DND-41 (cell line): Measurements from ENCODE around the gene CLCN2.

Source experiments
- ATAC-seq: fragments of 200-7000 bp; cut with Tn5 transposase; 3 replicates; pipeline ENCODE4 v1.9.1; 2021; ENCODE audit warnings: low read depth; ENCODE audit not compliant: insufficient read depth
- DNase-seq: peaks from one replicate; pipeline ENCODE4 v3.0.0-alpha.2; 2020
- H2AFZ ChIP-seq: 2 replicates; pipeline ENCODE4 v1.6.0; 2012; ENCODE audit warnings: low read depth, low read length
- H3K27ac ChIP-seq: 2 replicates; pipeline ENCODE4 v1.5.1; 2012; ENCODE audit warnings: low read length, inconsistent platforms
- H3K27me3 ChIP-seq: fragments of 200-600 bp; sonication (generic); 2 replicates; pipeline ENCODE4 v1.6.0; 2012; ENCODE audit warnings: low read length, mild to moderate bottlenecking, inconsistent platforms; ENCODE audit not compliant: insufficient read depth, poor library complexity
- H3K36me3 ChIP-seq: 2 replicates; pipeline ENCODE4 v1.5.1; 2012; ENCODE audit warnings: low read length, inconsistent platforms; ENCODE audit not compliant: insufficient read depth
- H3K4me1 ChIP-seq: 2 replicates; pipeline ENCODE4 v1.5.1; 2012; ENCODE audit warnings: mild to moderate bottlenecking, low read length; ENCODE audit not compliant: insufficient read depth
- H3K4me2 ChIP-seq: 2 replicates; pipeline ENCODE4 v1.6.0; 2012; ENCODE audit warnings: mild to moderate bottlenecking, moderate library complexity, low read length, inconsistent platforms; ENCODE audit not compliant: insufficient read depth
- H3K4me3 ChIP-seq, 2 experiments: fragments of 200-600 bp in 1 of 2; shearing (Covaris generic) in 1 of 2; 2 replicates each; pipeline ENCODE4 v1.5.1; 2012 to 2016; ENCODE audit warnings: inconsistent platforms in 2 of 2, low read length in 2 of 2, mild to moderate bottlenecking in 2 of 2, low read depth in 1 of 2, moderate library complexity in 1 of 2
- H3K79me2 ChIP-seq: 2 replicates; pipeline ENCODE4 v1.6.0; 2012; ENCODE audit warnings: low read length, inconsistent platforms; ENCODE audit not compliant: insufficient read depth
- H3K9ac ChIP-seq: 2 replicates; pipeline ENCODE4 v1.6.0; 2012; ENCODE audit warnings: low read depth, mild to moderate bottlenecking, inconsistent platforms, low read length, moderate library complexity
- H3K9me3 ChIP-seq: 2 replicates; pipeline ENCODE4 v1.5.1; 2012; ENCODE audit warnings: low read length, moderate library complexity, mild to moderate bottlenecking, inconsistent platforms; ENCODE audit not compliant: insufficient read depth, severe bottlenecking
- H4K20me1 ChIP-seq: 2 replicates; pipeline ENCODE4 v1.6.0; 2012; ENCODE audit warnings: low read length; ENCODE audit not compliant: insufficient read depth
- EZH2 ChIP-seq: IDR thresholded peaks from 3 replicates; pipeline ENCODE4 v1.6.1; 2012; ENCODE audit warnings: borderline replicate concordance, low read depth, mild to moderate bottlenecking, moderate library complexity, low read length, inconsistent platforms; ENCODE audit not compliant: severe bottlenecking
- TF ChIP-seq, protein P1 (sequence below): IDR thresholded peaks from 2 replicates; pipeline ENCODE4 v1.5.1; 2012; ENCODE audit warnings: borderline replicate concordance, low read length, moderate library complexity, mild to moderate bottlenecking; ENCODE audit not compliant: poor library complexity, severe bottlenecking; ENCODE audit errors: extremely low read depth

The CLCN2 gene

GRCh38 chr3:184305577-184305976 is 55.8 kb downstream of the CLCN2 start:
- H2AFZ ChIP-seq = no peak overlapping the region
- TF ChIP-seq, protein P1, sequence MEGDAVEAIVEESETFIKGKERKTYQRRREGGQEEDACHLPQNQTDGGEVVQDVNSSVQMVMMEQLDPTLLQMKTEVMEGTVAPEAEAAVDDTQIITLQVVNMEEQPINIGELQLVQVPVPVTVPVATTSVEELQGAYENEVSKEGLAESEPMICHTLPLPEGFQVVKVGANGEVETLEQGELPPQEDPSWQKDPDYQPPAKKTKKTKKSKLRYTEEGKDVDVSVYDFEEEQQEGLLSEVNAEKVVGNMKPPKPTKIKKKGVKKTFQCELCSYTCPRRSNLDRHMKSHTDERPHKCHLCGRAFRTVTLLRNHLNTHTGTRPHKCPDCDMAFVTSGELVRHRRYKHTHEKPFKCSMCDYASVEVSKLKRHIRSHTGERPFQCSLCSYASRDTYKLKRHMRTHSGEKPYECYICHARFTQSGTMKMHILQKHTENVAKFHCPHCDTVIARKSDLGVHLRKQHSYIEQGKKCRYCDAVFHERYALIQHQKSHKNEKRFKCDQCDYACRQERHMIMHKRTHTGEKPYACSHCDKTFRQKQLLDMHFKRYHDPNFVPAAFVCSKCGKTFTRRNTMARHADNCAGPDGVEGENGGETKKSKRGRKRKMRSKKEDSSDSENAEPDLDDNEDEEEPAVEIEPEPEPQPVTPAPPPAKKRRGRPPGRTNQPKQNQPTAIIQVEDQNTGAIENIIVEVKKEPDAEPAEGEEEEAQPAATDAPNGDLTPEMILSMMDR = peak; percentile 47
- TF ChIP-seq EZH2 = no peak
- peaks cover 84% of the 10 kb centered on the region for H3K36me3 ChIP-seq
- H3K79me2 ChIP-seq = peaks cover 35% of the 10 kb centered on the region
- H3K9ac ChIP-seq = no peak overlapping the region
- no peak overlapping the region for H3K4me2 ChIP-seq
- peaks cover 31% of the 10 kb centered on the region; the same call in 1 of the 2 replicates for H4K20me1 ChIP-seq
- H3K27ac ChIP-seq = no peak overlapping the region
- no peak overlapping the region for H3K4me3 ChIP-seq
- peaks cover 16% of the 10 kb centered on the region for H3K4me1 ChIP-seq
- no peaks in the 10 kb centered on the region for H3K27me3 ChIP-seq
- ATAC-seq (peak; percentile 69), DNase-seq (no peak)
- no peaks in the 10 kb centered on the region for H3K9me3 ChIP-seq

DNA sequence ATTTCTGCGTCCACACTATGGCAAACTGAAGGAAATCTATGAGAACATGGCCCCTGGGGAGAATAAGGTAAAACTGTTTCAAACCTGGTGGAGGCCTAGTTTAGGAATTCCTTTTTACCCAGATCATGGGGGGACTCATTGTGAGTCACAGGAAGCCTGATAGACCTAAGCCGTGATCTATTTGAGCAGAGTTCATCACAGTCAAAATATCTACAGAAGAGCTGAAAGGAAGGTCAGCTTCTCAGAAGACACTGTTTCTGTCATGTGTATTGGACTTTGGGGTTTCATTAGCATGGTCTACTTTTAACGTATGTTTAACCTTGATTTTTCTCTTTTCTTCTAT is 61.1 kb downstream of the CLCN2 start:
- Histone ChIP-seq H2AFZ (no peak overlapping the region), H3K27ac (peak overlapping the region; percentile 78; the same call in 1 of the 2 replicates), H3K4me2 (peak overlapping the region; percentile 73), H3K9me3 (no peaks in the 10 kb centered on the region), H3K4me3 (peak overlapping the region; percentile 51 to 92; a peak in 3 of 4 replicates), H3K4me1 (peaks cover 34% of the 10 kb centered on the region), H3K27me3 (no peaks in the 10 kb centered on the region), H3K36me3 (peaks cover 60% of the 10 kb centered on the region), H3K79me2 (peaks cover 49% of the 10 kb centered on the region), H4K20me1 (peaks cover 32% of the 10 kb centered on the region; the same call in 1 of the 2 replicates), H3K9ac (peak overlapping the region; percentile 81)
- TF ChIP-seq EZH2 = no peak
- TF ChIP-seq, protein P1 = no peak
- ATAC-seq (no peak), DNase-seq (no peak)

- H4K20me1 ChIP-seq = peaks cover 32% of the 10 kb centered on the region; the same call in 1 of the 2 replicates
- H3K4me2 ChIP-seq = peak overlapping the region; percentile 73
- no peaks in the 10 kb centered on the region for H3K27me3 ChIP-seq
- peaks cover 49% of the 10 kb centered on the region for H3K79me2 ChIP-seq
- H3K36me3 ChIP-seq = peaks cover 55% of the 10 kb centered on the region
- peak overlapping the region; percentile 78 for H3K27ac ChIP-seq
- DNase-seq = no peak
- TF ChIP-seq, protein P1 = no peak
- H3K9ac ChIP-seq = peak overlapping the region; percentile 81
- H2AFZ ChIP-seq = peak overlapping the region; percentile 60; the same call in 1 of the 2 replicates
- peak overlapping the region; percentile 51 to 92 for H3K4me3 ChIP-seq
- H3K4me1 ChIP-seq = peaks cover 34% of the 10 kb centered on the region
- H3K9me3 ChIP-seq = no peaks in the 10 kb centered on the region
- ATAC-seq = no peak; the same call in 2 of the 3 replicates
Observed at GRCh38 chr3:184299488-184300377, 61.7 kb downstream of the CLCN2 start.
